Ureter (tissue), 1 donor: ENCODE data around the gene OTUD5. TPM values are rescaled to one million over a fixed set of nuclear protein-coding genes. Genes with fewer than 3 reads are reported as not detected.

Experiments
- DNase-seq: peaks from one replicate; pipeline ENCODE4 v3.0.0-alpha.2; 2020; ENCODE audit warnings: low spot score
- total RNA-seq: library from RNA; stranded (reverse); gene quantifications from one replicate; pipeline ENCODE4 v1.2.4, GENCODE V29; 2023
- donor health status: DM: yes; HTN: yes; CAD: no.

Gene OTUD5
- total RNA-seq, 1 donor from 2014 or later, result 53.8 TPM

- DNase-seq, result peak; percentile 52
These were observed 15.1 kb upstream of the OTUD5 start for GRCh38 chrX:48972220-48973164.

DNA sequence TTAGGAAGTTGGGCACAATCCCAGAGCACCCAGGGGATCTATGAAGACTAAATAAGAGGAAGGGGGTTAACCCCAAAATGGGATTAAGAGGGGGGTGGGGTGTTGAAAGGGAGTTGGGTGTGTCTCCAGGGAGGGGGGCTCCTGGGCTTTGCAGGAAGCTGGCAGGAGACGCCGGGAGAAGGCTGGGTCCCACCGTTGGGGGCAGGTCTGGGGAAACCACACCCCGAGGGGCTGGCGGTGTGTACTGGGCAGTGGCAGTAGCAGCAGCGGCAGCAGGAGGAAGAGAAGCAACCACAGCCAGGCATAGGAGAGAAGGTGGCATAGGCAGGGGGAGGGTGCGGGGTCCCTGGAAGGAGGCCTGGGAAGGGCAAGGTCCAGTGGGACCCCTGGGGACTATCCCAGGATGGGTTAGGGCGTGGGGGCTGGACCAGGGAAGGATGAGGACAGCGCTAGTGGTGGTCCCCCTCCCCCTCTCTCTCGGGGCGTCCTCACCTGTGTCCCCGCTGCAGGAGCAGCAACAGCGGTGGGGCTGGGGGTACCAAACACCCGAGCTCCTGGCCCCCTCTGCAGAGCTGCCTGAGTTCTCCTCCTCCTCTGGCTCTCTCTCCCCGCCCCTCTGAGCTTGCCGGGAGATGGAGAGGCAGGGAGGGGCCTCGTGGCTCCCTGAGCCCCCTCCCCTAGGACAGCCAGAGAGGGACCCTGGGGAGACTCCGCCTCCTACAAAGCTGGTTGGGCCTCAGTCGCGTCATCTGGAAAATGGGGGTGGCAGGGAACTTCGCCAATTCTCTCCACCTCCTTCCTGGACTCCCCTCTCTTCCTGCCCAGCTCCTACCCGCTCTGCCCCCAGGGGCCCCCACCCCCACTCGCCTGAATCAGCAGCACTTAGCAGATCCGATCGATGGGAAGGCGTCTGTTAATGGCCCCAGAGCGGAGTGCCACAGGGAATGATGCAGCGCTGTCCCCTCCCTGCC, 14.1 kb upstream of the OTUD5 start, which contains the start of gene KCND1:
Gene KCND1 (minus strand): TSS at position 596 of the 971 bp plus-strand sequence. CDS start 1,573 bp downstream, outside the sequence.
- DNase-seq, result peak; percentile 63

DNA sequence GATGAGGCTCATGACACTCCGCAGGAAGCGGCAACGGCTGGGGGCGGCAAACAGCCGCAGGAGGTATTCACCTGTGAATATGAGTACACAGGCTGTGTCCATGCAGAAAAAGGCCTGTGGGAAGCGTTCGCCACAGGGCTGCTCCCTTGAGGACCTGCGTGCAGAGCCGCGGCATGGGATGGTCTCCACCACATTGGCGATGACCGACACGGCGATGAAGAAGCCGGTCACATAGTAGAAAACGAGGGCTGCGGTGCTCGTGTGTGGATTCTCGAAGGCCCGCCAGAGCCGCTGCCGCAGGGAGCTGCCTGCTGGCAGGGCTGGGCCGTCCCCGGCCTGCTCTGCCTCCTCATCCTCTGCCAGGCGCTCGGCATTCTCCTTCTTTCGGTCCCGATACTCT, 12.1 kb upstream of the OTUD5 start:
- DNase-seq, result no peak

DNA sequence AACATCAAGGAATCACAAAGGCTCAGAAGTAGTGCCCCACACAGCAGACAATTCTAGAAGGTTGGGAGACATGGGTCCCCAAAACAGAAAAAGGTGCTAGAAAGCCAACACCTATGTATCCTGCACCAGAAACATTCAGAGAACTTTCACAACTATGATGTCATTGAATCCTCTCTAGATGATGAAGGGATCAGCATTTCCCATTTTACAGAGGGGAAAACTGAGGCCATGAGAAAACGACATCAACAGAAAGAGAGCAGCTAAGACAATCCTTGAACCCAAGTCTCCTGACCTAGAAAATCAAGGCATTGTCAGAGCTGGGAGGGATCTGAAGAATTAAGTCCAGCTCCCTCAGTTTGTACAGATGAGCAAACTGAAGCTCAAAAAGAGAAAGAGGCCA, 11.0 kb upstream of the OTUD5 start:
- no peak for DNase-seq

- no peak for DNase-seq
These were observed 9.6 kb upstream of the OTUD5 start for GRCh38 chrX:48966796-48967579.

DNA sequence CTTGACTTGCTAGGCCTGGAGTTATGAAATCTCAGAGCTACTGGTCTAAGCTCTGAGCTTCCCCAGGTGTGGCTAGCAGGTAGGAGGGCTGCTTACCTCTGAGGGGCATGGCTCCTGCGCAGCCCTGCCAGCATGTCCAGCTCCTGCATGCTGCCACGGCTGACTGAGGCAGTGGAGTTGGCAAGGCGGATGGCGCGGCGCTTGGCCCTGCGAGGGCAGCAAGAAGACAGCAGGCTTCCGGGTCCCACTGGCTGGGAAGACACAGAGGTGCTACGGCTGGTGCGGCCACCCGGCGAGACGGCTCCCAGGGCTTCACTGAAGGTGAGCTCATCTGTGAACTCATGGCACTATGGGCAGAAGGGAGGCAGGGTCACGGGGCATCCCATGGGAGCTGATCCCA, 8.6 kb upstream of the OTUD5 start:
- no peak for DNase-seq

DNA sequence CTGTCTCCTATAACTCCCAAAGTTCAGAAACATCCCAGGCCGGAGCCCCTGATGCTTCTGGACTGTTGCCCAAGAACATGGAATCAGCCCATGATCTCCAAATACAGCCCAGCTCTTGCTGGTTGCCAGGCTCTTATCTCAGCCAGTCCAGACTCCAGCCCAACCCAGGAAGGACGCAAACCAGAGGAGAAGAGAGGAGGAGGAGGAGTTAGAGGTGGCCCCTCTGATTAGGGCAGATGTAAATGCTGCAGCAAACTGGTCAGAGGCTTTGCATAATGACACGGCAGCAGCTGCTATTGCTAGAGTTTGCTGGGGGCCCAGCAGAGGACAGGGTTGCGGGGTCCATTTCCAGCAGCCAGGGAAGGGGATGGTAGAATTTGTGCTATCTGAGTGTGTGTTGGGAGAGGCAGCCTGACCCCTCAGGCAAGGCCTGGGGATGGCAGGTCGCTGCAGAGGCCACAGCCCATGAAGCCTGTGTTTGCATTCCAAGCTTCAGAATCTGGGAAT, 4.2 kb upstream of the OTUD5 start:
- no peak for DNase-seq

DNA sequence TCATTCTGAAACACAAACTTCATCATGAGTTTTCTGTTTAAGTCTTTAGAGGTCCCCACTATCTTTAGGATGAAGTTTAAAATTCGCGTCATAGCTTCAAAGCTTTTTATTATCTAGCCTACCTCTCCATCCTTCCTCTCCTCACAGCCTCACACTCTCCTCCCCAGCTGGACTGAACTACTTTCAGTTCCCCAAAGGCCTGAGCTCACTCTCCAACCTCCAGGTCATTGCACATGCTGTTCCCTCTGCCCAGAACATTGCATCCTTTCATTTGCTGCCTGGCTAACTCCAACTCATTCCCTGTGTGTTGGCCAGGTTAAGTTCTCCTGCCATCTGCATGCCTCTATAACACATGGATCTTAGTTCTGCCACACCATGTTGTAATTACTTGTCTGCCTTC, 2.9 kb upstream of the OTUD5 start:
- DNase-seq, result no peak

DNA sequence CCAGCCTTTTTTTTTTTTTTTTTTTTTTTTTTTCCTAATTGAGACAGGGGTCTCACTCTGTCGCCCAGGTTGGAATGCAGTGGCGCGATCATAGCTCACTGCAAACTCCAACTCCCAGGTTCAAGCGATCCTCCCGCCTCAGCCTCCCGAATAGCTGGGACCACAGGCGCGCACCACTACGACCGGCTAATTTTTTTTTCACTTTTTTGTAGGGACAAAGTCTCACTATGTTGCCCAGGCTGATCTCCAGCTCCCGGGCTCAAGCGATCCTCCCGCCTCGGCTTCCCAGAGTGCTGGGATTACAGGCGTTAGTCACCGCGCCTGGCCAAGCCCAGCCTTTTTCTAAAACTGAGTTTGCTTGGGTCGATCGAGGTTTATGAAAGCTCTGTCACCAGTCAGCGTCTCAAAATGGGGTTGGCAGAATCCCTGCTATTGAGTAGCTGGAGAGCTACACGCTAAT, 1.3 kb upstream of the OTUD5 start:
- no peak for DNase-seq

DNA sequence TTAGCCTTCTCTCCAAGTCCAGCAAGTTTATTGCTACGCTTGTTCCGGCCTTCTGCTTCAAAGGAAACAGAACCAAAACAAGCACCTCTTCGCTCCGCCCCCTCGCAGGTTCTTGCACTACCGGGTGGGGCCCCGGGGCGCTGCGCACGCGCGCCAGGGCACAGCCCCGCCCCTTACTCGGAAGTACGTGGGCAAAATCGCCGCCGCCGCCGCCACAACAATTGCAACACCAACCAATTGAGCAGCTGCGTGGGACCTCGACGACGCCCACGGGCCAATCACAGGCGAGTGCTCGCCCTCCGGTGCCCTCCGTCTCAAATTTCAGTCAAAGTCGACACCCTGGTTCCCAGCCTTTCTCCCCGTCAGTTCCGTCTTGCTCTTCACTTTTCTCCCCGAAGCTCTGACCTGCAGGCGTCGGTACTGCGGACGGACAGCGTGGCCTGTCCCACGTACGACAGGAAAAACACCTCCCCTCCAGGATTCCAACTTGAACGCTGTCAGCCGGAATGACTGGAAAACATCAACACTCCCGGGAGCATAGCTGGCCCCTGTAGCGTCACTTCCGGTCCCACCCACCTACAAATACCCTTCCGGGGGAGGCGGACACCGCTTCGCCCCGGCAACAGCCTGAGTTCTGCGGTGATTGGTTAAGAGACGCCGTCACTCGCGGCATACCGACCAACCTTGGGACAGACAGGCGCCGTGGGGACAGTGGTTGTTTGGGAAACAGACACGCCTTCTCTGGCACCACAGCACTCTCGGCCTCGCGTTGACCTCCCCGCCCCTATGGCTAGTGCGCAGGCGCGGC, 624 bp upstream of the OTUD5 start:
- peak; percentile 97 for DNase-seq

- DNase-seq, result no peak
These were observed 536 bp downstream of the OTUD5 start for GRCh38 chrX:48956728-48957414.

DNA sequence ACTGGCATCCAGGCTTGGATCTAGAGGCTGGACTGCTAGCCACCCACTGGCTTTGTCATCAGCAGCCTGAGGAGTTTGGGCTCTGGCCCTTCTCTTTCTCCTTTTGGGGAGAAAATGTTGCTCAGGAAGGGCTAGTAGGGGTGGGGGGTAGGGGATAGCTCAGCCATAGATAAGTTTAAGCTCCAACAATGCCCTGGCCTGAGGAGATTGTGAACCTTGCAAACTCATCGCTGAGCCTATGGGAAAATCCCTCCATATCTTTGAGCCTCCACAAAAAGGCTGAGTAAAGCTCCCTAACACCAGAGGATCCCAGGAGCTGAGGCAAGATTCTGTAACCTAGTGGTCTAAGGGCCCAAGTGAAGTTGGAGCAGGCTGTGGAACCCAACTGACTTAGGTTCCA, 8.8 kb downstream of the OTUD5 start:
- no peak for DNase-seq

DNA sequence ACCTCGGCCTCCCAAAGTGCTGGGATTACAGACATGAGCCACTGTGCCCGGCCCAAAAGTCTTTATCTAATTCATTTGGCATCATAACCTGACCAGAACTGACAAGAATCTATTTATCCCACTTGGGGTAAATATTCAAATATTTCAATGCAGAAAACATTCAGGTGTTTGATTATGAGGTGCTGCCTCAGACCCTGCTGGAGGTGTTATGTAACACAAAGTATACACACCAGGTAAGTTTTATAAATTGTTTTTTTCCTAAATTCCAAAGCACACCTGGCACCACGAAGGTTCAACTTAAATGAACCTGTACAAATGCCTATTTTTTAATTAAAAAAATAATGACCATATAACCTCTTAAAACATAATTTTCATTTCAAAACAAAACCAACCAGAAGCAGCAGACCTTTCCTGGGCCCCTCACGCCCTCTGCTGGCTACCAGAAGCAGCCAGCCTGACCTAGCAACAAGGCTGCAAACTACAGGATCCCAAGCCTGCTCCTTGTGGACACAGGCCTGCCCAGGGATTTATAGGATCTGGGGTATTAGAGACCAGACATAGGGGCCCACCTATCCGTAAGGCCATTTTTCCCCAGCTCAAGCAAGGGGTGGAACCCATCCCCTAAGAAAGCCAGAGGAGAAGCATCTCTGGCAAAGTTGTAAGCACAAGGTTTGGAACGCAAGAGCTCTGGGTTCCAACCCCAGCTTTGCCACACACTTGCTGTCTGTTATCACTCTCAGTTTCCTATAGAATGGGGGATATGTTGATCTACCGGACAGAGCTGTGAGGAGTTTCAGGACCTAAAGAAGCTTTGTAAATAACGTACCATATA, 11.7 kb downstream of the OTUD5 start:
- peak; percentile 54 for DNase-seq

- DNase-seq, result no peak
These were observed 14.5 kb downstream of the OTUD5 start for GRCh38 chrX:48942895-48943294.

- no peak for DNase-seq
These were observed 16.9 kb downstream of the OTUD5 start for GRCh38 chrX:48940404-48940955.

GRCh38 chrX:48939524-48940228, 17.7 kb downstream of the OTUD5 start:
- no peak for DNase-seq

GRCh38 chrX:48938721-48939425, 18.5 kb downstream of the OTUD5 start:
- DNase-seq, result no peak
